HG03558 (cell line): Measurements from ENCODE around the gene SCML2.
"Not testable (repeated sequence)": the region's sequence is repeated elsewhere in the genome, so short reads cannot be mapped to it uniquely, and the experiment has no call there.

ENCODE experiments used
- ATAC-seq: cut with Tn5 transposase; IDR thresholded peaks from one replicate; pipeline ENCODE4 v1.9.1; 2021; ENCODE audit warnings: moderate number of reproducible peaks; ENCODE audit not compliant: unreplicated experiment; ENCODE audit errors: extremely low read depth

Gene SCML2

DNA sequence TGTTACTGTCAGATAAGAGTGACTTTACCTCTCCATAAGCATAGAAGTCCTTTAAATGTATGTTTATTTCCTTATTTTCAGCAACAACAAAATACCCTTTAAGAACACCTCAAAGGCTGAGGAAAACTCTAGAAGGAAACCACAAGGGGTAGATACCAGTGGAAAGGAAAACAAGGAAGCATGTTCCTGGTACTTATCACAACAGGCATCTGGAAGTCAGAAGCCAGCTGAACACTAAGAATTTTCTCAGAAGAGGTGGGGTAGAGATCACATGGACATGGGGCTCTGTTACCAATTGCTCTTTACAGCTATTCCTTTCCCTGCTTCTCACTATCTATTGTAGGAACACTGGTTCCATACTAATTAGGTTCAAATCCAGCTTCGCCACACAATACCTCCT lies 82.3 kb downstream of the SCML2 start:
- no peak for ATAC-seq

DNA sequence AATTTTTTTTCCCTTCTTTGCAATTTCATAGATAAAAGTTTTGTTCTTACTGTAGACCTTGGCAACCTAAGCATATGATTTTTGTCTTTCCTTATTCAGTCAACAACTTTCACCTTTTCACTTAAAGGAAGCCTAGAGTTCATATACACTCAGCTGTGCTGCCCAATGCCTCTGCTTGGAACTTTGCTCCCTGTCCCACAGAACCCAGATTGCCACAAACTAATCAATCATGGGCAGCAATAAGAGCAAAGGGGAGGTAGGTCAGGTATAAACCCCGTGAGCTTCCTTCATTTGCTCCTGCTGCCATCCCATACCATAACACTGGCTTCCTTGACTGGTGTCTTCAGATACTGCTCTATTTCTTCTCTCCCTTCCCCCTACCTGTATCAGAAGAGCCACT lies 82.8 kb downstream of the SCML2 start:
- ATAC-seq: no peak

DNA sequence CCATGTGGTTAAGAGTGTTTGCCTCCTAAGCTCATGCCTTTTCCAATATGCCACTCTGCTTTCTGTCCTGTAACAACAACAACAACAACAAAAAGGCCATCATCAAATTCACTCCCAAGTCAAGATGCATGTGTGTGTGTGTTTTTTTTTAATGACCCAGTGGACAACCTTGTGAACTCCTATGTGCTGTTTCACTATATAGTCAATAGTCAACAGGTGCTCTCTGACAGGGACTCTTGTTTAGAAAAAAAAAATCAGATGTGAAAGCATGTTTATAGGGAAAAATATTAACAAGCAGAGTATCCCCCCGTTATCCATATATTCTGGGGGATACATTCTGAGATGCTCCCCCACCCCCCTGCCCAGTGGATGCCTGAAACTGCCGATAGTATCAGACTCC lies 83.2 kb downstream of the SCML2 start:
- ATAC-seq: no peak

DNA sequence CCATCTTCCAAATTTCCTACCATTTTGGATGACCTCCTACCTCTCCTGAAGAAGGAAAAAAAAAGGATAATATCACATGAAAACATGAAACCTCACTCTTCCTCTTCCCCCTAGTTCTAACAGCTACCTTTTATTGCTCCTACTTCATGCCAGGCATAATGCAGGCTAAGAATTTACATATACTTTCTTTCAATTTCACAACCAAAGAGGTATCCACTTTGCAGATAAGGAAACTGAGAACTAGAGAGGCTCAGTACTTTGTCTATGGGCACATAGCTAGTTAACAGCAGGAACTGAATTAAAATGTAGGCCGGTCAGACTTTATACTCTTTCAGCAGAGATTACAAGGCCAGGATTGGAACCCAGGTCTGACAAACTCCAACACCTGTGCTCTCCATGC lies 99.4 kb downstream of the SCML2 start:
- ATAC-seq: no peak

DNA sequence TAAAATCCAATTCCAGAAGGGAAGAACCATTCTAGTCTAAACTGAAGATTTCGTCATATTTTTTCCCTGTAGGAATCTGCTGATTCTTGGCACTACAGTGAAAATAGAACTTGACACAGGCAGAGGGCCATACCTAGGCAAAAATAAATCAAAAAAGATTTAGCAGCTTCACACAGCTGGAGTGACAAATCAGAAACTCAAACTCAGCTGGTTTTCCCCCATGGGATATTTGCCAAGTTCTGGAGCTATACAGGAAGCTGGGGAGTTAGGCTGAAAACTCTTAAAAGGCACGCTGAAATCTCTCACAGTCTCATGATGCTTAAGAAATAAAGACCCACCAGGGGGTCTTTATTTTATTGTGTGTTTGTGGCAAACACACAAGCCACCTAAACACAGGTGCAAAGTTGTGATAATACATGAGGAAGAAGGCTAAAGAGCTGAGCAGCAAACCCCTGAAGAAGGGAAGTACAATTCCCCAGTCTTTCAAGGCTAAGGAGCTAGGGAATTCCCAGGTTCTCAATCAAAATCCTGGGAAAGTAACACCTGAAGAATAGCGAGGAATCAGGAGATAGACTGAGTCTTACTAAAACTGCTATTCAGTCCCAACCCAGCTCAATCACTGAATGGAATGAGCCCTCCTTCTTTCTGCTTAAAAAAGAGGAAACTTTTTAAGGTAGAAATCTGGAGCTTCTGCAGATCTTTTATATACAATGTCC lies 101.7 kb downstream of the SCML2 start:
- ATAC-seq: no peak

DNA sequence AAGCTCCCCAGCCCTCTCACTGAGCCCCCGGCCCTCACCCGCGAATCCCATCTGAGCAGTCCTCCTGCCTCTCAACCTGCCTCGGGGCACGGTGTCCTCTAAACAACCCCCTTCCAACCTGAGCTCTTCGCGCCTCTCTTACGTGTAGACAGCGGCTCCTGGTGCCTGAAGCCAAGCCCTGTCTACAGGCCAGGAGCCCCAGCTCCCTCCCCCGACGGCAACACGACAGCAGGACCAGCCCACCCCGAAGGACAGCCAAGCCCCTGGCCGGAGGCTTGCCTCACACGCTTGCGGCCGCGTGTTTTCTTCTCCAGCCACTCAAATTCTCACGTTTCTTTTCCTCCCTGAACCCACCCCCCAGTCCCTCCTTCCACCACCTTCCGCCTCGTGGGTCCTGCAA lies 124.8 kb downstream of the SCML2 start:
- ATAC-seq: not testable (repeated sequence)

DNA sequence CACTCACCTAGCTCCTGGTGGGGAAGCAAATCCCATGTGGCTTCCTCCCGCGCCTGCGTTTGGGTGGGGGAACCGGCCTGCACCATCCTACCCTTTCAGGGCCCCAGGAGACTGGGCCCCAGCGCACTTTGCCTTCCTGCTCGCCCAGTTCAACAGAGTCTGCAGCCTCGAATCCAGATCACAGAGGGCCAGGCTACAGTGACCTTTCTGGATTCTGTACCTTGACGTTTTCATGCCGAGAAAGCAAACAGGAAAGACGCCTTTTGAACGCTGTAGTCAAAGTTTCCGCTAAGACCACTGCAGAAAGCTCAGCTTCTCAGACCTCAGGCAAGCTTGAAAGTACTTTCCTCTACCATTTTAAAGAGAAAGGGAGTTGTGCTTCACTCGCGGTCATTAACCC lies 126.4 kb downstream of the SCML2 start:
- ATAC-seq: no peak

DNA sequence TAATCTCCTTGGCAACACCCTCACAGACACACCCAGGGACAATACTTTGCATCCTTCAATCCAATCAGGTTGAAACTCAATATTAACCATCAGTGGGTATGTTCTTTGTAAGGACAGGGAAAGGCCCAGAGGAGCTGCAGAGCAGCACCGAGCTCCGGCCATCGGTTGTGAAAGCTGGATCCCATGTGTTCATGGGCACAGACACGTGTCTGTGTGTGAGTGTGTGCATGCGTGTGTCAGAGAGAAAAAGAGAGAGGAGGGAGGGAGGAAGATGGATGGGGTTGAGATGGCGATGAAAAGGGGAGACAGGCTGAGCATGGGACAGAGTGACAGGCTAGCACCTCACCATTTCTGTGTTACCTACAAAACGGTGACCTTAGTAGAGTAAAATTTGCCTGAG lies 127.0 kb downstream of the SCML2 start:
- no peak for ATAC-seq

DNA sequence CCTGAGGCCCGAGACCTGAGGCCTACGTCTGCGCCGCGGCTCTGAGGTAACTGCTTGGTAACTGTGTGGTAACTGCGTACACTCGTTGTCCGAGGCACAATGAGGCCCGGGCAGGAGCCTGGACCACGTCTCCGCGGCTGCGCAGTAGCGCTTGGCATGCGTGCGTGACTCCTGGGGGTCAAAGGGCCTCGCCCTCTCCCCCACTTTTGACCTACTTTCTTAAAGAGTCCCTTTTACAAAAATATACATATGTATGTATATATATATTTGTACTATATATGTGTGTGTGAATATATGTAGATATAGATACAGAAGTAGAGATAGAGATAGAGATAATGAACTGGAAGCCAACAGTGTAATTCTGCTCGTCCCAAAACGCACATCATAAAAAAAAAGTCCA lies 133.7 kb downstream of the SCML2 start, which contains the start of gene BEND2:
TSS of gene BEND2 (minus strand) at position 101 of the 400 bp plus-strand sequence. CDS start 136 bp downstream, outside the sequence.
- ATAC-seq: no peak

DNA sequence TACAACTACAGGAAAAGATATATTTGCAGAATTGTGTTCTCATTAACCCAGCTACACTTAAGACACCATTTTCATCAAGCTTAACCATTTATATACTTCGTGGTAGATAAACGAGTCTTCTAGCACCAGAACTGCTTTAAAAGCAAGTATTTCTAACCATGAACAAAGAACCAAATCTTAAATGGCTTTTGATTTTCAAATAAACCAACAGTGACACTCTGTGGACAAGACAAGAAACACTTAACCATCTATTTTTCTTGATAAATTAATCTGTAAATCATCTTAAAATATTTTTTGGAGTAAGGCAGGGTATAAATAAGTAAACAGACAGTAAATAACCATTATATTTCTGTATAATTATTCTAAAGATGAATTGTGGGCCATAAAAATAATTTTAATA lies 144.0 kb downstream of the SCML2 start:
- ATAC-seq: no peak

DNA sequence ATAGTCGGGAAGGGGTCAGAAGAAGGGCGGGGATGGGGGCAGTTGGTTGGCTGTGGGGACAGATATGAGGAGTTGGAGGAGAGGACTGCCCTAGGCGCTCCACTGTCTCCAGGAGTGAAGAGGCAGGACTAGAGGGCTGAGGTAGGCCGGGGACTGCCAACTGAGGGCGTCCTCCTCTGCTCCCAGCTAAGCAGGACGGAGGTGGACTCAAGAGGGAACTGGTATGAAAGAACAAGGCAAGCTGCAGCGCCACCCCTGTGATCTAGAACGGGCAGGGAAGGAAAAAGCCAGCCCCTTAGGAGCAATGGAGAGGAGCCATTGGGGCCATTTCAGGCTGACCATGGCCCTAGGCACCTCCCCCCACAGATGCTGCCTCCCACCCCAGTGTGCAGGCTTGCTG lies 147.8 kb downstream of the SCML2 start:
- ATAC-seq: no peak

DNA sequence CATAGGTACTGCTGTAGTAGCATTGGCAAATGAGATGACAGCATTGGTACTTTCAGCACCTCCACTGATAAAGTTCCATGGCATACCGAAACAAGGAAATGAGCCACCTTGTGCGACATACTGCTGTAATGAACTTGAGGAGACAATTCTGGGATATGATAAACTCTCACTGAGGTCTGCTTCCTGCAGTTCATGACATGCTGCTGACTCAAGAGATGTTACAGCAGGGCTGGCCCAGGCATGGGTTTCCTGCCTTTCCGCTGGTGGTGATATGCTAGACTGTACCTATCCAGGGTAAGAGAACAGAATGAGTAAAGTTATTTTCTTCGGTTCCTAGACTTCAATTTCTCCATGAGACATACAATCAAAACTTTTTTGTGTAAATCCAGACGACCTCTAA lies 150.9 kb downstream of the SCML2 start:
- ATAC-seq: no peak

DNA sequence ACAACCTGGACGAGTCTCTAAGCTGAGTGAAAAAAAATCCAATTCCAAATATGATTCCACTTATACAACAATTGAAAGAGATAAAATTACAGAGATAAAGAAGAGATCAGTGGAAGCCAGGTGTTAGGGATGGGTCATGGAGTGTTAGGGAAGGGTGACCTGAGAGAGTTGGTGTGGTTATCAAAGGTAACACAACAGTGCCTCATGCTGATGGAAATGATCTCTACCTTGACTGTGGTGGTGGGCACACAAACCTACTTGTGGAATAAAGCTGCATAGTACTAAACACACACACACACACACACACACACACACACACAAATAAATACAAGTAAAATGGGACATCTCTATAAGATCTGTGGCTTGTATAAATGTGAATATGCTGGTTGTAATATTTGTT lies 159.8 kb downstream of the SCML2 start:
- no peak for ATAC-seq
